LNCAP (cell line): ENCODE measurements around the gene TNS3.

ENCODE experiments used
- CTCF ChIP-seq: fragments of 450-650 bp; IDR thresholded peaks from 2 replicates; pipeline ENCODE4 v1.5.1; 2017; ENCODE audit warnings: mild to moderate bottlenecking

TNS3 gene

GRCh38 chr7:47502240-47502877 lies 79.6 kb downstream of the TNS3 start:
- TF ChIP-seq CTCF, result no peak

GRCh38 chr7:47501406-47501805 lies 80.5 kb downstream of the TNS3 start:
- no peak for TF ChIP-seq CTCF

- TF ChIP-seq CTCF, result no peak
Observed at GRCh38 chr7:47500103-47500563, 81.8 kb downstream of the TNS3 start.

DNA sequence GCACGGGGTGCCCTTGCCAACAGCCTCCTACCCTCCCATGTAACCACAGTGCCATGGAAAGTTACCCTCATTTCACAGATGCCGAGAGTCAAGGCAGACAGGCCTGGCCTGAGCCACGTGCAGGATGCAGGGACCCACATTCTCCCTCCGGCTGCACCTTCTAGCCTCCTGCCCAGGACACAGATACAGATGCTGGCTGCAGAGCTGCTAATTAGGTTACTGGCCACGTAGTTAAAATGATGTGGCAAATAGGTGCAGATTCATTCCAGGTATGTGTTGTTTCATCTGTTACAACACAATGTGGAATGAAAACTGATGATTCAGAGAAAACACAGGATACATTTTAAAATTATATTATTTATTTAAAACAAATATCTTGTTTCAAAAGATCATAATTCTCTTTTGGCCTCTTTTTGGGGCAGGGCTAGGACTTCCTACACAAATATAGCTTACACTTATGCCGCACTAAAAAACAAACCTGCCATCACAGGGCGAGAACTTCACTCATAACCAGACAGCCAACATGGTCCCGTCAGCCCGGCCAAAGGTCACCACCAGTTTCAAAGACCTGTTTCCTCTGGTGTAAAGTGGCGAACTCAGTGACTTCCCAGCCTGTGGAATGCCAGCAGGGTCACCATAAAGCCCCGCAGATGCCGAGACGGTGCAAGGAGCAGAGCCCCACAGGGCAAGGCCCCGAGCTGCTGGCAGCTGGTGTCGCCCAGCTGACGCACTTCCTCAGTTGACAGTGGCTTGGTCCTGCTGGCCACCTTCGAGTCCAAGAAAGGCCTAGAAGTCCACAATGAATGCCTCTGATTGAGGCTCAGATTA lies 83.5 kb downstream of the TNS3 start:
- TF ChIP-seq CTCF, result no peak

DNA sequence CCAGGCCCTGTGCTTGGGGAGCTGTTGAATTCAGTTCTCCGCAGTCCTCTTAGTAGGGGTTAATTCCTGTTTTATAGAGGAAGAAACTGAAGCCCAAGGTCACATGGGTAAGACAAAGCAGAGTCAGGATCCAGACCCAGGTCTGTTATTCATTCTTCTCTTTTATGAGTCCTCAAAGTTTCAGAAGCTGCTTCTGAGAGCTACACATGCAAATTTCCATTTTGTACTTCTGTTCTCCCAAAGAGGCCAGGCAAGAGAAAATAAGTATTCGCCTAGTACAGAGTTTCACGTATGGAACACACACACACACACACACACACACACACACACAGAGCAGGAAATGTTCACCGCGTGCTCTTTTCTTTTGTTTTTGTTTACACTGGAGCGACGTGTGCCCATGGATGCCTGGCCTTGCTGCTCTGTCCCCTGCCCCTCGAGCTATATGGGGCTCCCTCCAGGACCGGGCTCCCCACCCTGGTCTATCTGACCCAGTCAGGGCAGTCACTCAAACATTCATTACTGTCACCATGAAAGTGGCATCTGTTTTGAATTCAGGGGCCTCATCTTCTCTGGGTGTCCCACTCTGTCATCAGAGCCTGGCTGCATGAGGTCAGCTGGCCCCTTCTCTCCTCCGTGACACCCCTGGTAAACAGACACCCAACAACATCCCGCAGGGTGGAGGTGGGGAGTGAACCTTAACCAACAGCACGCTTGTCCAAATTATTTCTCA lies 84.4 kb downstream of the TNS3 start:
- TF ChIP-seq CTCF, result no peak

- no peak for TF ChIP-seq CTCF
Observed at GRCh38 chr7:47496666-47497065, 85.2 kb downstream of the TNS3 start.

DNA sequence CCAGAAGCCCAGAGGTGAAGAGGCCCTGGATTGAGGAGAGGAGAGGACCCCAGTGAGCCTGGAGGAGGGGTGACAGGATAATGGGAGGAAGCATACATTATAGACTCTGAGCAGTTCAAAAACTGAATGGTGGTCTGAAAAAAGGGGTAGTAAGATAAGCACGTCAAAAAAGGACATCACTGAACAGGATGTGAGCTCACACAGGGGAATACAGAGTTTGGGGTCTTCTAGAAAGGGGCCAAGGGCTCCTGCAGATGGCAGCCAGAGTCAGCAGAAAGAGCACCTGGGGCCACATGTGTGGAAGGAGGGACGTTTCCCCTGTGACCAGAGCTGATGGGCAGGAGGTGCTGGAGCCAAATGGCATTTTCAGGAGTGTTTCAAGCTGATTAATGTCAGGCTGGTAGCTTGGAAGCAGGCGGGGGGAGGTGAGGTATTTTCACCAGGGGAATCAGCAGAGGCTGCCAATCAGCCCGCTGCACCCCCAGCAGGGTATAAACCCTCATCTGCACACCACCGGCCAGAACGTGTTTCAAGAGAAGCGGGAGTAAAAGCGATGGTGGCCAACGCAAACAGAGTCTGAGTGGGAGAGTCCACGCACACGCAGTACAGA lies 85.8 kb downstream of the TNS3 start:
- no peak for TF ChIP-seq CTCF
